ENCODE data around the gene PHF23.

Gene PHF23

GRCh38 chr17:7218758-7219157 is 20.5 kb downstream of the PHF23 start:
- Histone ChIP-seq H3K36me3 (replicated peaks) (peaks cover 36% of the 10 kb centered on the region), H3K4me3 (no peak overlapping the region), H3K9me3 (no peaks in the 10 kb centered on the region), H3K4me1 (peaks cover 17% of the 10 kb centered on the region), H3K27me3 (ENCODE audit: low read depth) (no peaks in the 10 kb centered on the region)
- DNase-seq (ENCODE audit: low spot score in 2 of 2), result no peak
- in situ Hi-C loops (cut with MboI; ENCODE audit: low sequenced_read_pairs), result no loop called here

DNA sequence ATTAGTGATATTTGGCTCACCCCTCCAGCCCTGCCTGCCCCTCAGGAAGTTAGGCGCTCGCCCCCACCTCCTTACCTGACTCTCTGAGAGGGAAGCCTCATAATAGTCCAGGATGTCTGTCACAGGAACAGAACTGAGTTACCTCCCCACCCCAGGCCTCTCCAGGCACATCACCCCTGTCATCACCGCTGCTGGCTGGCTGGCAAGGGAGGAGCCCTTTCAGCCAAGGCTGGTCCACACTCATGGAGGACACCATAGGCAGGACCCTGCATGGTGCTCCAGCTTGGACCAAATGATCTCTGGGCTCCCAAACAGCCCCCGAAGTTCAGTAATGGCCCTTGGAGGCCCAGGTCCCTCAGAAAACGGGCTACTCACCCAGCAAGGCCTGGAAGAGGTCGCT is 21.1 kb downstream of the PHF23 start:
- Histone ChIP-seq H3K4me1 (peaks cover 21% of the 10 kb centered on the region), H3K36me3 (replicated peaks) (peaks cover 30% of the 10 kb centered on the region), H3K9me3 (no peaks in the 10 kb centered on the region), H3K4me3 (no peak overlapping the region), H3K27me3 (ENCODE audit: low read depth) (no peaks in the 10 kb centered on the region)
- DNase-seq (ENCODE audit: low spot score in 2 of 2), result no peak
- in situ Hi-C loops (cut with MboI; ENCODE audit: low sequenced_read_pairs), result no loop called here

- H3K4me3 ChIP-seq, result peak overlapping the region; percentile 12; the same call in 1 of the 2 replicates
- peaks cover 22% of the 10 kb centered on the region for H3K36me3 ChIP-seq (replicated peaks)
- H3K4me1 ChIP-seq, result peaks cover 21% of the 10 kb centered on the region
- in situ Hi-C loops (cut with MboI; ENCODE audit: low sequenced_read_pairs), result no loop called here
- peak; percentile 33 to 74 for DNase-seq (ENCODE audit: low spot score in 2 of 2)
- H3K27me3 ChIP-seq (ENCODE audit: low read depth), result no peaks in the 10 kb centered on the region
- H3K9me3 ChIP-seq, result no peaks in the 10 kb centered on the region
These were observed 21.9 kb downstream of the PHF23 start for GRCh38 chr17:7217113-7217987.

DNA sequence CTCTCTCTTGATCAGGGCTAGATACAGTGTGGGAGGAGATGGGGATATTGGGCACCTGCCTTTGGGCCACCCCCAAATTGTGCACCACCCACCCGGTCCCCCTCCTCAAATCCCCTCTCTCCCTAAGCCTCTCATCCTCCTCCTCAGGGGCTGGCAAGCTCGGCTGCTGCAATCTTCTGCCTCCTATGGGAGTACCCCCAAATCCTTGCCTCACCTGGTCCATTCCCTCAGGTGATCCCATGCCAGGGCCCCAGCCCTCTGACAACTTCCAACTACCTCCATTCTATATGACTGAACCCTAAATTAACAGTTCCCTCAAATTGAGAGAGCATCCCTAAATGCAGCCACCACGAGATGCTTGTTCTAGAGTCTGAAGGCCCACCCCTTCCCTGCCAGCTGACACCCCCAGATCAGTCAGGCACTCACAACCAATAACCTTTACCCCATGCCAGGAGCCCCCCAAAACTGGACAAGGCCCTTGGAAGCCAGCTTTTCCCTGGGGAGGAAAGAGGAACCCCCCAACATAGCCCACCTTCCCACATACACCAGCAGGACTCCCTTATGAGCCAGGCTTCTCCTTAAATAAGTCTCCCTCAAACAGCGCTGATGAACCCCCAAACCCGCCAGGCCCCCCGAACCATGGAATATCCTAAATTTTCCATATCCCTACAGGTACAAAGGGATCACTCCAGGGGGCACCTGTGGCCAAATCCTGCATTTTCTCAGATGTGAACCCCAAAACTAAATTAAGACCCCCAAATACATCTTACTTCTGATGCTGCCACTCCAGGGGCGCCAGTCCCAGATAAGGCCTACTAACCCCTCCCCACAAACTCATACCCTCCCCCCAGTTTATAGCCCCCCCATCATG is 22.8 kb downstream of the PHF23 start:
- no peak for DNase-seq (ENCODE audit: low spot score in 2 of 2)
- Histone ChIP-seq H3K9me3 (no peaks in the 10 kb centered on the region), H3K4me1 (peaks cover 21% of the 10 kb centered on the region), H3K4me3 (peak overlapping the region; percentile 6; the same call in 1 of the 2 replicates), H3K36me3 (replicated peaks) (peaks cover 15% of the 10 kb centered on the region), H3K27me3 (ENCODE audit: low read depth) (no peaks in the 10 kb centered on the region)
- in situ Hi-C loops (cut with MboI; ENCODE audit: low sequenced_read_pairs), result no loop called here

DNA sequence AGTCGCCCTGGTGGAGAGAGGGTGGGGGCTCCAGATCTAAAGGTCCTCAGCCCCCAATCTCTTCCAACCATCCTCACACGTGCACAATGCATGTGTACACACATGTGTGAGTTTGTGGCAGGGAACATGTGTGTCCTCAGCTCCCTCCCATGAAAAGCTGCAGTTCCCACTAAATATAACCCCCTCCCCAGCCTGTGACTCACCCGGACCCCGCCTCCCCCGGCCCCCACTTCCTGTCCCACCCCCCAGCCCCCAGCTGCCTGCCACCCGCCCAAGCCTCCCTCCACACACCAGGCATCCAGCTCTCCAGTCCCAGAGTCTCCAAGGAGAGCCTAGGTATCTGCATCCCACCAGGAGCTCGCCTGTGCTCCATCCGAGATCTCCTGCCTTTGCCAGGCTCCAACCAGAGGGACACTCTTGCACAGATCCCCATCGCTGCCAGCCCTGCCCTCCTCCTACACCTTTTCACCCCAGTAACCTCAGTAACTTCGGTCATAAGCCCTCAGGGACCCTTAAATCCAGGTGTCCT is 23.5 kb downstream of the PHF23 start:
- no peak for DNase-seq (ENCODE audit: low spot score in 2 of 2)
- Histone ChIP-seq H3K9me3 (no peaks in the 10 kb centered on the region), H3K4me3 (no peak overlapping the region), H3K4me1 (peaks cover 17% of the 10 kb centered on the region), H3K27me3 (ENCODE audit: low read depth) (no peaks in the 10 kb centered on the region), H3K36me3 (replicated peaks) (peaks cover 8% of the 10 kb centered on the region)
- in situ Hi-C loops (cut with MboI; ENCODE audit: low sequenced_read_pairs), result no loop called here

GRCh38 chr17:7215136-7215638 is 24.1 kb downstream of the PHF23 start:
- in situ Hi-C loops (cut with MboI; ENCODE audit: low sequenced_read_pairs), result no loop called here
- H3K4me1 ChIP-seq, result peaks cover 13% of the 10 kb centered on the region
- no peak for DNase-seq (ENCODE audit: low spot score in 2 of 2)
- no peaks in the 10 kb centered on the region for H3K27me3 ChIP-seq (ENCODE audit: low read depth)
- no peaks in the 10 kb centered on the region for H3K9me3 ChIP-seq
- peaks cover 4% of the 10 kb centered on the region for H3K36me3 ChIP-seq (replicated peaks)
- H3K4me3 ChIP-seq, result no peak overlapping the region

GRCh38 chr17:7214300-7215135 is 24.7 kb downstream of the PHF23 start:
- in situ Hi-C loops (cut with MboI; ENCODE audit: low sequenced_read_pairs), result no loop called here
- Histone ChIP-seq H3K27me3 (ENCODE audit: low read depth) (no peaks in the 10 kb centered on the region), H3K4me1 (peaks cover 12% of the 10 kb centered on the region), H3K36me3 (replicated peaks) (no peaks in the 10 kb centered on the region), H3K4me3 (peak overlapping the region; percentile 31), H3K9me3 (no peaks in the 10 kb centered on the region)
- DNase-seq (ENCODE audit: low spot score in 2 of 2), result peak; percentile 96 to 100

DNA sequence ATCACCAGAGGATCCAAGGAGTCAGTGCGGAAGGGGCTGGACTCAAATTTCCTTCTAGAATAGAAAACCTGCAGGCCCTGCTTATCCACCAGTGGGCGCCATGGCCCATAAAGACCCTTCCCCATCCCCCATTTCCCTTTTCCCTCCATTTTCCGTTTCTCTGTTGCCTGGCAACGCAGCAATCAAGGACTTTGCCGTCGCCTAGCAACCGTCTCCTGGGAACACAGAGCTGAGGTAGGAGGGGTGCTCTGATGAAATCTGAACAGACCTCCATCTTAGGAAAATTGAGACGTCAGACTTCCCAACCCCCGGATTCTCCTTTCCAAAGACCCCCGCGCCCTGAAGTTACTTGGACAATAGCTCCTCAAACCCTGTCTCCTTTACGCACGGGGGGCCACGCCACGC is 25.4 kb downstream of the PHF23 start:
- Histone ChIP-seq H3K9me3 (no peaks in the 10 kb centered on the region), H3K4me3 (peak overlapping the region; percentile 31), H3K36me3 (replicated peaks) (no peaks in the 10 kb centered on the region), H3K4me1 (peaks cover 6% of the 10 kb centered on the region), H3K27me3 (ENCODE audit: low read depth) (no peaks in the 10 kb centered on the region)
- peak; percentile 97 to 98 for DNase-seq (ENCODE audit: low spot score in 2 of 2)
- in situ Hi-C loops (cut with MboI; ENCODE audit: low sequenced_read_pairs), result no loop called here

DNA sequence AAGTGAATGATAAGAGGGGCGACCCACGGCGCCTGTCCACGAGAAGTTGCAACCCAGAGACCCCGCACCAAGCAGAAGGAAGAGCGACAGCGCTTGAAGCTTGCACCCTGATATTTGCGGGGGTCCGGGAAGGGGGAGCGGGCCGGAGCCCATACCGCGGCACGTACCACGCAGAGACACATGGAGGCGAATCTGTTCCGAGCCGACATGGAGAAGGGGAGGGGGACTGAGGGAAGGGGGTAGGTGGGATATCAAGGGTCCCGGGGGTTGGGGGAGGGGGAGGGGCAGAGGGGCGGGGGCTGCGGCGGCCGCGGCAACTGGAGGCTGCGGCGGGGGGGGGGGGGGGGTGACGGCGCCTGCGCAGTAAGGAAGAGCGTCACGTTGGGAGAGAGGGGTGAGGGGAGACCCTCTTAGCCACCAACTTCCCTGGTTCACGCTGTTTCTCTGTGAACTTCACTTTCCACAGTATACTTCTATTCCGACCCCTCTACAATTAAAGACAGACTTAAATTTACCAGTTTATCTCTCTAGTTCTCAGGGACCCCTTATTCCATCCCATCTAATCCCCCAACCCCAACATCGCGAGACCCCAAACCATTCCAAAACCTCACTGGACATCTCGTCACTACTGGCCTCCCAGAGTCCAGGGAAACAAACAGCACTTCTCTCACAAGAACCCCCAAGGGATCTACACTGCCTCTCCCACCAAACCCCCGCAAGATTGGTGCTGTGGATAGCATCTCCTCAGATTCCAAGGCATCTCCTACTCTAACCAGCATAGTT is 27.6 kb downstream of the PHF23 start:
- Histone ChIP-seq H3K4me1 (peaks cover 5% of the 10 kb centered on the region), H3K4me3 (no peak overlapping the region), H3K27me3 (ENCODE audit: low read depth) (no peaks in the 10 kb centered on the region), H3K36me3 (replicated peaks) (no peaks in the 10 kb centered on the region), H3K9me3 (no peaks in the 10 kb centered on the region)
- in situ Hi-C loops (cut with MboI; ENCODE audit: low sequenced_read_pairs), result no loop called here
- DNase-seq (ENCODE audit: low spot score in 2 of 2), result no peak

- H3K4me3 ChIP-seq, result no peak overlapping the region
- no peaks in the 10 kb centered on the region for H3K36me3 ChIP-seq (replicated peaks)
- no peak for DNase-seq (ENCODE audit: low spot score in 2 of 2)
- peaks cover 3% of the 10 kb centered on the region for H3K4me1 ChIP-seq
- no peaks in the 10 kb centered on the region for H3K27me3 ChIP-seq (ENCODE audit: low read depth)
- in situ Hi-C loops (cut with MboI; ENCODE audit: low sequenced_read_pairs), result no loop called here
- no peaks in the 10 kb centered on the region for H3K9me3 ChIP-seq
These were observed 30.4 kb downstream of the PHF23 start for GRCh38 chr17:7208754-7209460.

- no peak overlapping the region for H3K4me3 ChIP-seq
- H3K9me3 ChIP-seq, result no peaks in the 10 kb centered on the region
- H3K27me3 ChIP-seq (ENCODE audit: low read depth), result no peaks in the 10 kb centered on the region
- in situ Hi-C loops (cut with MboI; ENCODE audit: low sequenced_read_pairs), result no loop called here
- DNase-seq (ENCODE audit: low spot score in 2 of 2), result no peak
- no peaks in the 10 kb centered on the region for H3K4me1 ChIP-seq
- no peaks in the 10 kb centered on the region for H3K36me3 ChIP-seq (replicated peaks)
These were observed 31.2 kb downstream of the PHF23 start for GRCh38 chr17:7208027-7208571.
